Measurements from ENCODE around the gene GINS3.
"Not testable (repeated sequence)": the region's sequence is repeated elsewhere in the genome, so short reads cannot be mapped to it uniquely, and the experiment has no call there.

GRCh38 chr16:58396897-58397296 lies 4.6 kb downstream of the GINS3 start:
- TF ChIP-seq, protein P1, sequence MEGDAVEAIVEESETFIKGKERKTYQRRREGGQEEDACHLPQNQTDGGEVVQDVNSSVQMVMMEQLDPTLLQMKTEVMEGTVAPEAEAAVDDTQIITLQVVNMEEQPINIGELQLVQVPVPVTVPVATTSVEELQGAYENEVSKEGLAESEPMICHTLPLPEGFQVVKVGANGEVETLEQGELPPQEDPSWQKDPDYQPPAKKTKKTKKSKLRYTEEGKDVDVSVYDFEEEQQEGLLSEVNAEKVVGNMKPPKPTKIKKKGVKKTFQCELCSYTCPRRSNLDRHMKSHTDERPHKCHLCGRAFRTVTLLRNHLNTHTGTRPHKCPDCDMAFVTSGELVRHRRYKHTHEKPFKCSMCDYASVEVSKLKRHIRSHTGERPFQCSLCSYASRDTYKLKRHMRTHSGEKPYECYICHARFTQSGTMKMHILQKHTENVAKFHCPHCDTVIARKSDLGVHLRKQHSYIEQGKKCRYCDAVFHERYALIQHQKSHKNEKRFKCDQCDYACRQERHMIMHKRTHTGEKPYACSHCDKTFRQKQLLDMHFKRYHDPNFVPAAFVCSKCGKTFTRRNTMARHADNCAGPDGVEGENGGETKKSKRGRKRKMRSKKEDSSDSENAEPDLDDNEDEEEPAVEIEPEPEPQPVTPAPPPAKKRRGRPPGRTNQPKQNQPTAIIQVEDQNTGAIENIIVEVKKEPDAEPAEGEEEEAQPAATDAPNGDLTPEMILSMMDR (IDR thresholded peaks at IDR 0.05; ENCODE audit: poor library complexity) = not testable (repeated sequence)
- TF ChIP-seq EZH2 (IDR thresholded peaks at IDR 0.05; ENCODE audit: borderline replicate concordance) = not testable (repeated sequence)
